Naive B cell (primary cell): ENCODE results near the gene ALDH3B1. TPM values are rescaled to one million over a fixed set of nuclear protein-coding genes. Genes with fewer than 3 reads are reported as not detected.

ENCODE experiments used
- ATAC-seq, 2 donors: fragments of 150-1000 bp; cut with Tn5 transposase; 2 replicates each; pipeline ENCODE4 v1.10.0; 2021; ENCODE audit warnings: low read depth in 2 of 2, mild to moderate bottlenecking in 2 of 2, moderate library complexity in 2 of 2
- DNase-seq: peaks from one replicate; pipeline ENCODE4 v3.0.0; 2022
- H3K27ac Mint-ChIP-seq, 6 donors: one replicate each; pipeline ENCODE4 v1.8.0; 2020 to 2022; ENCODE audit warnings: mild to moderate bottlenecking in 6 of 6, mixed read lengths in 6 of 6, moderate library complexity in 5 of 6, inconsistent platforms in 2 of 6
- H3K27me3 Mint-ChIP-seq, 3 donors: one replicate each; pipeline ENCODE4 v1.8.0; 2021 to 2022; ENCODE audit warnings: mixed read lengths in 3 of 3, mild to moderate bottlenecking in 1 of 3
- H3K36me3 Mint-ChIP-seq, 2 donors: one replicate each; pipeline ENCODE4 v1.8.0; 2020 to 2022; ENCODE audit warnings: mixed read lengths in 2 of 2, inconsistent platforms in 1 of 2, mild to moderate bottlenecking in 1 of 2
- H3K4me1 Mint-ChIP-seq, 3 donors: one replicate each; pipeline ENCODE4 v1.8.0; 2020 to 2022; ENCODE audit warnings: mixed read lengths in 3 of 3, inconsistent platforms in 1 of 3, mild to moderate bottlenecking in 1 of 3, moderate library complexity in 1 of 3
- H3K4me3 Mint-ChIP-seq, 8 donors: one replicate each; pipeline ENCODE4 v1.8.0; 2020 to 2022; ENCODE audit warnings: mild to moderate bottlenecking in 8 of 8, mixed read lengths in 8 of 8, moderate library complexity in 8 of 8, inconsistent platforms in 2 of 8
- H3K9me3 Mint-ChIP-seq, 7 donors: one replicate each; pipeline ENCODE4 v1.8.0; 2020 to 2022; ENCODE audit warnings: mixed read lengths in 7 of 7, mild to moderate bottlenecking in 5 of 7, inconsistent platforms in 2 of 7, moderate library complexity in 1 of 7
- polyA plus RNA-seq, 6 donors: library from polyadenylated mRNA; unstranded; fragments of 300-500 nt; fragmentation: Illumina TruSeq; gene quantifications; one replicate each; pipeline ENCODE4 v1.2.3, GENCODE V29; 2021; ENCODE audit warnings: low read depth in 6 of 6

Gene ALDH3B1
- polyA plus RNA-seq, 6 donors from 2014 or later: 0.33 to 0.94 (median 0.67) TPM; not detected in 1

DNA sequence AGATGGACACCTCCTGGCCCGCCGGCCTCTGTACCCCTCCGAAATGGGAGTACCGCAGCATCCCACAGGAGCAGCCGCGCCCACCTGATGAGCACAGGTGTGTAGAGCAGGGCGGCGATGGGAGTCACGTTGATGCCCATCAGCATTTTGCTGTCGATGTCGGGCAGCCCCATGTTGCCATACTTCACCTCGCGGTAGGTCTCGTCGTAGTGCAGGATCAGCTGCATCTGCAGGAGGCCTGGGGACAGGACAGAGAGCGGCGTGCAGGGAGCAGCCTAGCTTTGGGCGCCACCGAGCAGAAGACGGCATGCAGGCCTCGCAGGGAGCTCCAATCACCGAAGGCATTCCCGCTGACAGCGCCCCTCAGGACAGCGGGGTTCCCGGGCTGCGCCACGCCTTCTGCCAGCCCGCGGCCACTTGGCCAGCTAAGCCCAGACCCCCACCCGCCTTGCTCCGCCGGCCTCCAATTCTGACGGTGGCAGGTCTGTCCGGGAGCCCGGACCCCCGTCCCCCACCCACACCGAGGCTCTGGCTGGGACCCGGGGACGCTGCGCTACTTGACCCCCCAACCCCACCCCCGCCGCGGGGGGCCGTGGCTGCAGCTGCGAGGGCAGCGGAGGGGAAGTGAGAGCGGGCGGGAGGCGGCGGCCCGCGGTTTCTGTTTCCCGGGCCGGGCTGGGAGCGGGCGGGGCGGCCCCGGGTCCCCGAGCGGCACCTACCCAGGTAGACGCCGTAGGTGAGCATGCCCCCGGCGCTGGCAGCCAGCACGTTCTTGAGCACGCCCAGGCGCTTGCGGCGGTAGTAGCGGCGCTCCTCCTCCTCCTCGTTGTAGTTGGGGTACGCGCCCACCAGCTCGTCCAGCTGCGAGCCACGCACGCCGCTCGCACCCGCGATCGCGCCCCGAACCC, 6.9 kb upstream of the ALDH3B1 start:
- DNase-seq: peak; percentile 77
- ATAC-seq: peak; percentile 69 to 71
- Mint-ChIP-seq H3K27me3 (no peaks in the 10 kb centered on the region), H3K4me1 (peaks cover 51 to 71% (median 69%) of the 10 kb centered on the region in 3 donors), H3K9me3 (no peaks in the 10 kb centered on the region), H3K4me3 (peak overlapping the region; percentile 91 to 99 (median 95)), H3K27ac (peak overlapping the region; percentile 85 to 99 (median 98)), H3K36me3 (no peaks in the 10 kb centered on the region)

- H3K36me3 Mint-ChIP-seq: no peaks in the 10 kb centered on the region
Measured at GRCh38 chr11:68003846-68004550, 6.1 kb upstream of the ALDH3B1 start, which contains the start of gene UNC93B1. TSS of gene UNC93B1 (minus strand) at chr11:68004097. CDS start at chr11:68004043, 54 bp downstream.

GRCh38 chr11:68004551-68005335, 5.4 kb upstream of the ALDH3B1 start:
- no peaks in the 10 kb centered on the region for H3K27me3 Mint-ChIP-seq
- H3K36me3 Mint-ChIP-seq: no peaks in the 10 kb centered on the region
- H3K4me3 Mint-ChIP-seq: peak overlapping the region; percentile 89 to 97 (median 92)
- DNase-seq: no peak
- H3K9me3 Mint-ChIP-seq: no peaks in the 10 kb centered on the region
- peak overlapping the region in 4 of 6 donors; percentile 90 to 94 (median 92) for H3K27ac Mint-ChIP-seq
- ATAC-seq: no peak
- peaks cover 51 to 70% (median 70%) of the 10 kb centered on the region in 3 donors for H3K4me1 Mint-ChIP-seq

More at GRCh38 chr11:68003846-68004550, 6.1 kb upstream of the ALDH3B1 start, which contains the start of gene UNC93B1:
- Mint-ChIP-seq H3K9me3 (no peaks in the 10 kb centered on the region), H3K27ac (peak within 1 kb of the TSS; percentile 14 to 99 (median 98)), H3K4me3 (peak within 1 kb of the TSS; percentile 91 to 99 (median 95)), H3K27me3 (no peaks in the 10 kb centered on the region), H3K4me1 (peaks cover 46 to 67% (median 66%) of the 10 kb centered on the region in 3 donors)
- DNase-seq: peak; percentile 74
- peak; percentile 62 to 64 for ATAC-seq

GRCh38 chr11:68006606-68007166, 3.4 kb upstream of the ALDH3B1 start:
- H3K4me1 Mint-ChIP-seq: peaks cover 63 to 80% (median 77%) of the 10 kb centered on the region in 3 donors
- no peaks in the 10 kb centered on the region for H3K9me3 Mint-ChIP-seq
- ATAC-seq: no peak
- DNase-seq: no peak
- H3K4me3 Mint-ChIP-seq: peak overlapping the region in 5 of 8 donors; percentile 12 to 97 (median 66)
- peak overlapping the region in 1 of 6 donors; percentile 88 for H3K27ac Mint-ChIP-seq
- no peaks in the 10 kb centered on the region for H3K36me3 Mint-ChIP-seq
- no peaks in the 10 kb centered on the region for H3K27me3 Mint-ChIP-seq

DNA sequence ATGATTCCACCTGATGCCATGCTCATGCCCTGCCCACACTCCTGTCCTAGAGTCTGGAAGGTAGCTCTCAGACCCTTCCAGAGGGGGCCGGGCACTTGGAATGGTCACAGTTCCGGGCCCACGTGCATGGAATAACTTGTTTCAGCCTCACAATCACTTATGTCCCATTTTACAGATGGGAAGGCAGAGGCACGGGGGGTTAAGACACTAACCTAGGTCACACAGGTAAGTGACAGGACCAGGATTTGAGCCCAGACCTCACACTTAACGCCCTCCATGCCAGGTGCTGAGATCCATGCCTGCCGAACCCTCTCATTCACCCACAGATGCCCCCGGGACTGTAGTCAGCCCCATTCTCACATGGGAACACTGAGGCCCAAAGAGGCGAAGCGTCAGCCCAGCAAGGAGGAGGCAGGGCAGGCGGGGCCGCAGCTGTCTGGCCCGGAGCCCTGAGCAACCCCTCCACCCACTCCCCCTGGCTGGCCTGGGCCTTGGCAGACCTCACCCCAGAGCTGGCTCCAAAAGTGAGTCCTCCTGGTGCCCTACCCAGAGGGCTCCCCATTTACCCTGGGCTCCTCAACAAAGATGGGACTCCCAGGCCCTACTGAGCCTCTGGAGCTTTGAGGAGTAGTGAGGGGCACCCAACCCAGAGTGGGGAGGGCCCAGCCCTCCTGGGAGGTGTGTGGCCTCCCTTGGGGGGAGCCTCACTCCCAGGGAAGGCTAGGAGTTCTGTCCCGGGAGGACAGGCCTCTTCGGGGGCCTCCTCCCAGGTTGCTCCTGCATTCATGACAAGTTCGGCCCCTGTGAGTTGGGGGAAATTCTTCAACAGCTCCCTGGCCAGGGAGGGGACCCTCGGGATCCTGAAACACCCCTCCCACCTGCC, 2.4 kb upstream of the ALDH3B1 start:
- H3K27me3 Mint-ChIP-seq: no peaks in the 10 kb centered on the region
- peak overlapping the region in 1 of 8 donors; percentile 43 for H3K4me3 Mint-ChIP-seq
- no peaks in the 10 kb centered on the region for H3K36me3 Mint-ChIP-seq
- no peaks in the 10 kb centered on the region for H3K9me3 Mint-ChIP-seq
- peak overlapping the region in 2 of 6 donors; percentile 44 to 62 for H3K27ac Mint-ChIP-seq
- peaks cover 58 to 71% (median 69%) of the 10 kb centered on the region in 3 donors for H3K4me1 Mint-ChIP-seq
- DNase-seq (no peak), ATAC-seq (no peak)

- Mint-ChIP-seq H3K36me3 (no peaks in the 10 kb centered on the region), H3K9me3 (no peaks in the 10 kb centered on the region), H3K27me3 (no peaks in the 10 kb centered on the region), H3K4me1 (peaks cover 54 to 68% (median 67%) of the 10 kb centered on the region in 3 donors), H3K27ac (peak overlapping the region in 5 of 6 donors; percentile 66 to 95 (median 86)), H3K4me3 (peak overlapping the region; percentile 35 to 88 (median 75))
- ATAC-seq (peak; percentile 49 to 68), DNase-seq (peak; percentile 69)
Measured at GRCh38 chr11:68008381-68009337, 1.5 kb upstream of the ALDH3B1 start.

DNA sequence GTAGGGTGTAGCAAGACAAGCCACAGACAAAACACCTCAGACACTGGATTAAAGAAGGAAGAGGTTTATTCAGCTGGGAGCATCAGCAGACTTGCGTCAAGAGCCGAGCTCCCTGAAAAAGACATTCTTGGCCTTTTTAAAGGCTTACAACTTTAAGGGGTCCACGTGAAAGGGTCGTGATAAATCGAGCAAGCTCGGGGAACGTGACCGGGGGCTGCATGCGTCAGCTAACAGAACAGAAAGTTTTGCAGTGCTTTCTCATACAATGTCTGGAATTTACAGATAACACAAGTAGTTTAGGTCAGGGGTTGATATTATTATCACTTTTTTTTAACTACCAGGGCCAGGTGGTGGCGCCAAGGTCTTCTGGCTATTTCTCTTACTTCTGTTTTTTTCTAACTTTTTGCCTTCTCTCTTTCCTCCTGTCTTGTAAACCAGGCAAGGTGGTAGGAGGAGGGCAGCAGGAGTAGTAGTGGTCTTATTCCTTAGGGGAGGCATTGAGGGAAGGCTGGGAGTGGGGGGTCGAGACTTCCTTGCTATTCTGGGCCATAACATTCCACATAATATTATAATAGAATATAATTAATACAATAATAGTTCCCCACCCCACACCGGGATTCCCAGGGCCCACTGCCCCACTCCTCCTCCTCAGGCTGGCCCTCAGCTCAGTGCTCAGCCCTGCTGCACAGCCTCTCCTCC, 587 bp upstream of the ALDH3B1 start:
- peak; percentile 60 for DNase-seq
- Mint-ChIP-seq H3K27ac (peak overlapping the region; percentile 10 to 95 (median 77)), H3K36me3 (no peaks in the 10 kb centered on the region)

GRCh38 chr11:68011051-68011943, 1.2 kb downstream of the ALDH3B1 start:
- Mint-ChIP-seq H3K4me1 (peaks cover 33 to 47% (median 43%) of the 10 kb centered on the region in 3 donors), H3K27me3 (no peaks in the 10 kb centered on the region), H3K4me3 (peak overlapping the region in 6 of 8 donors; percentile 16 to 68 (median 46)), H3K9me3 (no peaks in the 10 kb centered on the region), H3K27ac (peak overlapping the region in 4 of 6 donors; percentile 33 to 82 (median 72)), H3K36me3 (no peaks in the 10 kb centered on the region)
- DNase-seq (no peak), ATAC-seq (no peak)

More for the DNA sequence above, 587 bp upstream of the ALDH3B1 start:
- peak; percentile 37 to 44 for ATAC-seq
- peak overlapping the region; percentile 48 to 88 (median 75) for H3K4me3 Mint-ChIP-seq
- H3K27me3 Mint-ChIP-seq: no peaks in the 10 kb centered on the region
- H3K9me3 Mint-ChIP-seq: no peaks in the 10 kb centered on the region
- peaks cover 48 to 64% (median 60%) of the 10 kb centered on the region in 3 donors for H3K4me1 Mint-ChIP-seq

- no peak overlapping the region for H3K4me3 Mint-ChIP-seq
- H3K27ac Mint-ChIP-seq: no peak overlapping the region
- H3K4me1 Mint-ChIP-seq: peaks cover 28 to 37% (median 34%) of the 10 kb centered on the region in 3 donors
- H3K9me3 Mint-ChIP-seq: no peaks in the 10 kb centered on the region
- ATAC-seq (no peak), DNase-seq (no peak)
- H3K27me3 Mint-ChIP-seq: no peaks in the 10 kb centered on the region
- no peaks in the 10 kb centered on the region for H3K36me3 Mint-ChIP-seq
Measured at GRCh38 chr11:68012044-68012842, 2.1 kb downstream of the ALDH3B1 start.
